Psoas muscle (tissue), 8 donors: ENCODE data around the gene RNPEP. TPM values are rescaled to one million over a fixed set of nuclear protein-coding genes. Genes with fewer than 3 reads are reported as not detected.

Source experiments
- ATAC-seq, 4 donors: fragments of 200-7000 bp; cut with Tn5 transposase; one replicate each; pipeline ENCODE4 v1.9.1; 2020; ENCODE audit warnings: moderate library complexity in 3 of 4, mild to moderate bottlenecking in 2 of 4
- DNase-seq, 2 donors: peaks; one replicate each; pipeline ENCODE4 v3.0.0-alpha.2; 2020
- H3K27ac ChIP-seq: fragments of 200-600 bp; one replicate; pipeline ENCODE4 v1.8.0; 2022
- H3K27me3 ChIP-seq, 3 donors: fragments of 200-600 bp in 1 of 3; one replicate each; pipeline versions ENCODE4 v1.6.1 to v1.8.0; 2013 to 2022; ENCODE audit warnings: low read length in 2 of 3, mild to moderate bottlenecking in 2 of 3, moderate library complexity in 1 of 3; ENCODE audit not compliant: insufficient read depth in 3 of 3
- H3K36me3 ChIP-seq, 2 donors: fragments of 200-600 bp in 1 of 2; one replicate each; pipeline versions ENCODE4 v1.6.1 to v1.8.0; 2013 to 2022; ENCODE audit warnings: low read depth in 1 of 2, mild to moderate bottlenecking in 1 of 2, moderate library complexity in 1 of 2; ENCODE audit not compliant: insufficient read depth in 1 of 2
- H3K4me1 ChIP-seq: fragments of 200-600 bp; one replicate; pipeline ENCODE4 v1.8.0; 2022
- H3K4me3 ChIP-seq: fragments of 200-600 bp; one replicate; pipeline ENCODE4 v1.8.0; 2022; ENCODE audit warnings: mild to moderate bottlenecking
- H3K9me3 ChIP-seq: fragments of 200-600 bp; one replicate; pipeline ENCODE4 v1.8.0; 2022
- WGBS, 3 donors: extraction: QIAGEN DNeasy Blood & Tissue Kit; methylation state at CpG; one replicate each; pipeline versions ENCODE4 v1.1.6 to v1.1.7; 2013; 5-methylcytosine and 5-hydroxymethylcytosine counted together
- intact Hi-C, 2 donors: fragments of 100-400 bp; cut with DNase I; formaldehyde crosslinking; loops; one replicate each; pipeline versions ENCODE4 v1.11.0 to v1.14.2; 2022
- polyA plus RNA-seq, 3 donors: library from polyadenylated mRNA; stranded (reverse); fragments of 200-250 nt; gene quantifications; one replicate each; pipeline ENCODE4 v1.2.3, GENCODE V29; 2013
- total RNA-seq, 4 donors: library from RNA; stranded (reverse); fragmentation: NEBNext Ultra II Directional in 2 of 4; extraction: Animal tissue kit (Norgen Biotek cat#: 25700) in 2 of 4; gene quantifications; one replicate each; pipeline versions ENCODE4 v1.2.1 to v1.2.4, GENCODE V29; 2021 to 2023
- TF ChIP-seq, protein P1 (sequence below): fragments of 200-600 bp; IDR thresholded peaks from one replicate; pipeline ENCODE4 v1.8.0; 2022; ENCODE audit warnings: antibody characterized with exemption
- donor health status: healthy with polysubstance abuse.
- donor health status: DM: no; HTN: no; CAD: no; lungs with moderate emphysema.
- donor health status: Bipolar disorder and iron deficiency.
- donor health status: healthy.
- donor health status: DM: yes; HTN: yes; CAD: no.
- donor health status: DM: no; HTN: no; CAD: no.
- donor health status: DM: no; HTN: no; CAD: no.
- donor health status: DM: yes; HTN: yes; CAD: no.

RNPEP gene
- total and polyA plus RNA-seq, 7 donors, result 6.2 to 18.7 (median 14.2) TPM

DNA sequence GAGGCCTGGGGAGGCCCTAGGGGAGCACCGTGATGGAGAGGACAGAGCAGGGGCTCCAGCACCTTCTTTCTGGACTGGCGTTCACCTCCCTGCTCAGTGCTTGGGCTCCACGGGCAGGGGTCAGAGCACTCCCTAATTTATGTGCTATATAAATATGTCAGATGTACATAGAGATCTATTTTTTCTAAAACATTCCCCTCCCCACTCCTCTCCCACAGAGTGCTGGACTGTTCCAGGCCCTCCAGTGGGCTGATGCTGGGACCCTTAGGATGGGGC is 33.2 kb downstream of the RNPEP start:
- Histone ChIP-seq H3K4me3 (no peak overlapping the region), H3K27ac (no peak overlapping the region), H3K9me3 (no peaks in the 10 kb centered on the region), H3K4me1 (no peaks in the 10 kb centered on the region), H3K27me3 (no peaks in the 10 kb centered on the region), H3K36me3 (no peaks in the 10 kb centered on the region)
- TF ChIP-seq, protein P1, sequence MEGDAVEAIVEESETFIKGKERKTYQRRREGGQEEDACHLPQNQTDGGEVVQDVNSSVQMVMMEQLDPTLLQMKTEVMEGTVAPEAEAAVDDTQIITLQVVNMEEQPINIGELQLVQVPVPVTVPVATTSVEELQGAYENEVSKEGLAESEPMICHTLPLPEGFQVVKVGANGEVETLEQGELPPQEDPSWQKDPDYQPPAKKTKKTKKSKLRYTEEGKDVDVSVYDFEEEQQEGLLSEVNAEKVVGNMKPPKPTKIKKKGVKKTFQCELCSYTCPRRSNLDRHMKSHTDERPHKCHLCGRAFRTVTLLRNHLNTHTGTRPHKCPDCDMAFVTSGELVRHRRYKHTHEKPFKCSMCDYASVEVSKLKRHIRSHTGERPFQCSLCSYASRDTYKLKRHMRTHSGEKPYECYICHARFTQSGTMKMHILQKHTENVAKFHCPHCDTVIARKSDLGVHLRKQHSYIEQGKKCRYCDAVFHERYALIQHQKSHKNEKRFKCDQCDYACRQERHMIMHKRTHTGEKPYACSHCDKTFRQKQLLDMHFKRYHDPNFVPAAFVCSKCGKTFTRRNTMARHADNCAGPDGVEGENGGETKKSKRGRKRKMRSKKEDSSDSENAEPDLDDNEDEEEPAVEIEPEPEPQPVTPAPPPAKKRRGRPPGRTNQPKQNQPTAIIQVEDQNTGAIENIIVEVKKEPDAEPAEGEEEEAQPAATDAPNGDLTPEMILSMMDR, result no peak
- no peak for ATAC-seq
- DNase-seq, result no peak
- WGBS, 3 donors, result 84 to 86% (median 85%) methylated on average over 3 of the region's 3 CpGs
- intact Hi-C loops, result no loop called here

DNA sequence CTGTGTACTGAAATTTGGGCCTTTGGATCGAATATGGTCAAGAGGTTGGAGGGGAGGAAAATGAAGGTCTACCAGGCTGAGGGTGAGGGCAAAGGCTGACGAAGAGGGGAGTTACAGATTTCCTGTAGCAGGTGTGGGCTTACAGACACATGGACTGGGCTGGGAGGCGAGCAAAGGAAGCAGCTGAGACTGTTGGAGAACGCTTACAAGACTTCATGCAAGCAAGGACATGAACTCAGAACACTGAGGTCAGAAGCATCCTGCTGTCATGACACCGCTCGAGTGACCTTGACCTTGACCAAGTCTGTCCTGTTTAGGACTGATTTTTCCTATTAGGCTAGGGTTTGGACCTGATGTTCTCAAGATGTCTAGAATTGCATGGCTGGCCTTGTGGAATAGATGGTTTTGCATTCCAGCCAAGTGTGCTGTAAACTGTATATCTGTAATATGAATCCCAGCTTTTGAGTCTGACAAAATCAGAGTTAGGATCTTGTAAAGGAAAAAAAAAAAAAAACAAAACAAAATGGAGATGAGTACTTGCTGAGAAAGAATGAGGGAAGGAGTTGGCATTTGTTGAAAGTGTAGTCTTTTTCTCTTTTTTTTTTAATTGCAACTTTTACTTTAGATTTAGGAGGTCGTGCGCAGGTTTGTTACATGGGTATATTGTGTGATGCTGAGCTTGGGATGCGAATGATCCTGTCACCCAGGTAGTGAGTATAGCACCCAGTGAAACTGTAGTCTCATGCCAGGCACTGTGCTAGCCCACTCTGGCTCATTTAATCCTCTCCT is 33.8 kb downstream of the RNPEP start:
- Histone ChIP-seq H3K27me3 (no peaks in the 10 kb centered on the region), H3K4me3 (no peak overlapping the region), H3K4me1 (no peaks in the 10 kb centered on the region), H3K36me3 (no peaks in the 10 kb centered on the region), H3K9me3 (no peaks in the 10 kb centered on the region), H3K27ac (no peak overlapping the region)
- intact Hi-C loops, result no loop called here
- ATAC-seq, result no peak
- WGBS, 3 donors, result 79 to 85% (median 82%) methylated on average over 9 of the region's 9 CpGs
- TF ChIP-seq, protein P1, result no peak
- no peak for DNase-seq

DNA sequence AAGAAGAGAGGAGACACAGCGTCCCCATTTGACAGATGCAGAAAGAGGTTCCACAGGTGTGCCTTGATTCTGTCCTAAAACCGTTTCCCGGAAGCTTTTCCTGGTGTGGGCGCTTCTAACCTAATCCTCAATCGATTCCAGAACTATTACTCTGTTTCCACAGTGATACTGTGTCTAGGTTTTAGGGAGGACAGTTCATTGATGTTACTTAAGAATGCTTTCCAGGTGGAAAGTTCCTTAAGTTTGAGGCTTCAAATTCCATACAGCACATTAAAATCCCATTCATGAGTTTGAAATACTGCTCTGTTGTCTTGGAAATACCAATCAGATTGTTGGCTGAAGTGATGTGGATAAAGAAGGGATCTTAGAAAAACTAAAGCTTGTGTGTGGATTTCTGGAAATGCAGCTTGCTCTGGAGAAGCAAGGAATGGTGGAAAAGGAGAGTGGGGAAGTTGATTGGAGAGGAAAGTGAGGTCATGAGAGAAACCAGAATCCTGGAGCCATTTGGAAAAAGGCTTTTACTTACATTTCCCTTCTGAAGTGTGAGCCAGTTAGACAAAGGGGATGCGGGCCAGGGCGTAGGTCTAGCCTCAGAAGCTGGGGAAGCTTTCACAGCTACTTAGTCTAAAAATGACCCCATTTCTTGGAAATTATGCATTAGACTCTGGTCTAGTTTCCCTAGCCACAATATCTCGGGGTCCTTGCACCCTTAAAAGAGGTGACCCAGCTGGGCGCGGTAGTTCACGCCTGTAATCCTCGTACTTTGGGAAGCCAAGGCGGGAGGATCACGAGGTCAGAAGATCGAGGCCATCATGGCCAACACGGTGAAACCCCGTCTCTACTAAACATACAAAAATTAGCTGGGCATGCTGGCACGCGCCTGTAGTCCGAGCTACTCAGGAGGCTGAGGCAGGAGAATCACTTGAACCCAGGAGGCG is 34.6 kb downstream of the RNPEP start:
- Histone ChIP-seq H3K27me3 (no peaks in the 10 kb centered on the region), H3K4me3 (no peak overlapping the region), H3K9me3 (no peaks in the 10 kb centered on the region), H3K4me1 (no peaks in the 10 kb centered on the region), H3K27ac (no peak overlapping the region), H3K36me3 (no peaks in the 10 kb centered on the region)
- intact Hi-C loops, result no loop called here
- 85 to 89% (median 86%) methylated on average over 21 of the region's 21 CpGs for WGBS, 3 donors
- DNase-seq (no peak), ATAC-seq (no peak)
- TF ChIP-seq, protein P1, result no peak

DNA sequence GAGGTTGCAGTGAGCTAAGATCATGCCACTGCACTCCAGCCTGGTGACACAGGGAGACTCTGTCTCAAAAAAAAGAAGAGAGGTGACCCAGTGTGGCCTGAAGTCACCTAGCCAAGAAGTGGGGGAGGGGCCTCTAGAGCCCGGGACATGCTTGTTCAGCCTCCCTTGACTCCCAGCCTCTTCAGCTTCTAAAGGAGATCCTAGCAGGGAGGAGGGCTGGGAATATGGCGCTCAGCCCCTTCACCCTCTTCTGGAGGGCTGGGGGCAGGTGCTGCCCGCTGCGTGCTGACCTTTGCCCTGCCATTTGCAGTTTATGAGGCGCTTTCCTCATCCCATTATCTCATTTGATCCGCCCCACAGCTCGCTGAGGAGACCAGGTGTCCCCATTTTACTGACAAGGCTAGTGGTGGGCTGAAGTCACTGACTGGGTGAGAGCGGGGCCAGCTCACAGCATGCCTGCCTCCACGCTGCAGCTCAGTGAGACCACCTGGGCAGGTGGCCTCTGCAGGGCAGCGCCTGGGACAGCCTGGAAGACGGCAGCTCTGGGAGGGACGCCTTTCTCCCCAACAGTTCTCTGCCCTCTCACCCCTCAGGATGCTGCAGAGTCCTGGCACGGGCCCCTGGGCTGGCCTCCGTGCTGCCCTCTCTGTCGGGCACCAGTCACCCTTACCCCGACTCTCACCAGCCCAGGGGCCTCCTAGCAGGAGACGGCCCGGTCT is 35.5 kb downstream of the RNPEP start:
- no peak overlapping the region for H3K27ac ChIP-seq
- ATAC-seq (peak in 1 of 4 donors; percentile 18), DNase-seq (no peak)
- H3K9me3 ChIP-seq, result no peaks in the 10 kb centered on the region
- WGBS, 3 donors, result 60 to 67% (median 60%) methylated on average over 16 to 18 of the region's 18 CpGs
- intact Hi-C loops, result no loop called here
- H3K36me3 ChIP-seq, result no peaks in the 10 kb centered on the region
- H3K4me1 ChIP-seq, result no peaks in the 10 kb centered on the region
- TF ChIP-seq, protein P1, result no peak
- no peak overlapping the region for H3K4me3 ChIP-seq
- H3K27me3 ChIP-seq, result no peaks in the 10 kb centered on the region
